Gastrocnemius medialis (tissue), 4 donors: ENCODE measurements around the gene USP2. TPM values are rescaled to one million over a fixed set of nuclear protein-coding genes. Genes with fewer than 3 reads are reported as not detected.

ENCODE experiments used
- ATAC-seq, 2 donors: fragments of 150-250 bp; one replicate each; pipeline ENCODE4 v1.9.1; 2016
- DNase-seq, 2 donors: peaks; one replicate each; pipeline ENCODE4 v3.0.0-alpha.2; 2019
- H3K27ac ChIP-seq, 4 donors: fragments of 200-600 bp; sonication (generic); 1 replicate in 1 of 4; 2 replicates in 3 of 4; pipeline ENCODE4 v1.5.1; 2016 to 2018; ENCODE audit warnings: mild to moderate bottlenecking in 2 of 4, moderate library complexity in 1 of 4
- H3K27me3 ChIP-seq, 3 donors: fragments of 200-600 bp; sonication (generic) in 2 of 3; 1 replicate in 1 of 3; 2 replicates in 2 of 3; pipeline versions ENCODE4 v1.5.1 to v1.6.0; 2016 to 2019; ENCODE audit warnings: mild to moderate bottlenecking in 1 of 3, moderate library complexity in 1 of 3
- H3K36me3 ChIP-seq, 2 donors: fragments of 200-600 bp; sonication (generic) in 1 of 2; one replicate each; pipeline ENCODE4 v1.5.1; 2017 to 2018
- H3K4me1 ChIP-seq, 2 donors: fragments of 200-600 bp; sonication (generic) in 1 of 2; one replicate each; pipeline ENCODE4 v1.5.1; 2016 to 2017; ENCODE audit warnings: mild to moderate bottlenecking in 2 of 2
- H3K4me3 ChIP-seq, 4 donors: fragments of 200-600 bp; sonication (generic) in 3 of 4; 1 replicate in 1 of 4; 2 replicates in 3 of 4; pipeline ENCODE4 v1.5.1; 2016 to 2019; ENCODE audit warnings: mild to moderate bottlenecking in 2 of 4
- H3K9me3 ChIP-seq, 3 donors: fragments of 200-600 bp; sonication (generic) in 2 of 3; 1 replicate in 1 of 3; 2 replicates in 2 of 3; pipeline ENCODE4 v1.5.1; 2016 to 2019
- CTCF ChIP-seq, 5 experiments: fragments of 450-650 bp in 3 of 5; fragments of 200-600 bp in 2 of 5; sonication (generic) in 2 of 5; IDR thresholded peaks in 4 of 5; conservative IDR thresholded peaks in 1 of 5; 1 replicate in 4 of 5; 2 replicates in 1 of 5; pipeline ENCODE4 v1.5.1; 2016 to 2019; ENCODE audit warnings: antibody characterized with exemption in 5 of 5, mild to moderate bottlenecking in 3 of 5, moderate library complexity in 3 of 5
- POLR2A ChIP-seq, 2 donors: fragments of 450-650 bp; IDR thresholded peaks; one replicate each; pipeline ENCODE4 v1.6.1; 2017; ENCODE audit warnings: antibody characterized with exemption in 2 of 2, mild to moderate bottlenecking in 2 of 2, moderate library complexity in 2 of 2
- in situ Hi-C, 4 donors: fragments of 200-750 bp; cut with MboI; loops; one replicate each; pipeline versions ENCODE4 v1.15.0 to v1.8.0; 2017; ENCODE audit warnings: low sequenced_read_pairs in 4 of 4
- intact Hi-C: fragments of 100-400 bp; cut with DNase I; formaldehyde crosslinking; loops from one replicate; pipeline ENCODE4 v1.15.1; 2023; ENCODE audit warnings: low total_unique reads
- total RNA-seq, 4 donors: library from RNA; depleted of rRNA; stranded (reverse); fragments of >200 nt; gene quantifications; one replicate each; pipeline versions ENCODE4 v1.1.0 to v1.2.3, GENCODE V29; 2016

USP2 gene
- total RNA-seq, 4 donors from 2014 or later, result 19.4 to 105 (median 46.0) TPM

- in situ Hi-C loops (no loop called here), intact Hi-C loops (no loop called here)
- Histone ChIP-seq H3K36me3 (no peaks in the 10 kb centered on the region), H3K4me3 (no peak overlapping the region), H3K9me3 (peaks cover 0 to 10% (median 0%) of the 10 kb centered on the region in 3 donors), H3K27ac (no peak overlapping the region), H3K27me3 (no peaks in the 10 kb centered on the region), H3K4me1 (no peaks in the 10 kb centered on the region)
- DNase-seq (no peak), ATAC-seq (no peak)
- no peak for TF ChIP-seq POLR2A (IDR thresholded peaks at IDR 0.05)
- no peak for TF ChIP-seq CTCF (IDR thresholded peaks at IDR 0.05 in 4 of 5, conservative IDR thresholded peaks at IDR 0.05 in 1 of 5)
Observed at GRCh38 chr11:119402470-119402869, 21.0 kb upstream of the USP2 start.

GRCh38 chr11:119400860-119401259, 19.4 kb upstream of the USP2 start:
- Histone ChIP-seq H3K9me3 (peaks cover 0 to 10% (median 0%) of the 10 kb centered on the region in 3 donors), H3K27me3 (no peaks in the 10 kb centered on the region), H3K4me3 (no peak overlapping the region), H3K36me3 (no peaks in the 10 kb centered on the region), H3K27ac (no peak overlapping the region), H3K4me1 (no peaks in the 10 kb centered on the region)
- intact Hi-C loops (no loop called here), in situ Hi-C loops (no loop called here)
- no peak for ATAC-seq
- TF ChIP-seq POLR2A (IDR thresholded peaks at IDR 0.05) (no peak), CTCF (IDR thresholded peaks at IDR 0.05 in 4 of 5, conservative IDR thresholded peaks at IDR 0.05 in 1 of 5) (no peak)
- no peak for DNase-seq

- intact Hi-C loops (no loop called here), in situ Hi-C loops (loop anchor here in 1 of 4 donors (10.0 kb wide), 1 partner anchor 77 kb away; no protein-coding TSS in a partner anchor)
- Histone ChIP-seq H3K27me3 (no peaks in the 10 kb centered on the region), H3K4me1 (no peaks in the 10 kb centered on the region), H3K36me3 (no peaks in the 10 kb centered on the region), H3K27ac (no peak overlapping the region), H3K9me3 (peaks cover 0 to 10% (median 0%) of the 10 kb centered on the region in 3 donors), H3K4me3 (no peak overlapping the region)
- DNase-seq (no peak), ATAC-seq (no peak)
- TF ChIP-seq POLR2A (IDR thresholded peaks at IDR 0.05) (no peak), CTCF (IDR thresholded peaks at IDR 0.05 in 4 of 5, conservative IDR thresholded peaks at IDR 0.05 in 1 of 5) (no peak)
Observed at GRCh38 chr11:119397740-119398139, 16.2 kb upstream of the USP2 start.

GRCh38 chr11:119396835-119397234, 15.3 kb upstream of the USP2 start:
- Histone ChIP-seq H3K4me3 (no peak overlapping the region), H3K9me3 (peaks cover 0 to 10% (median 0%) of the 10 kb centered on the region in 3 donors), H3K36me3 (no peaks in the 10 kb centered on the region), H3K27me3 (no peaks in the 10 kb centered on the region), H3K4me1 (no peaks in the 10 kb centered on the region), H3K27ac (no peak overlapping the region)
- no peak for TF ChIP-seq POLR2A (IDR thresholded peaks at IDR 0.05)
- no peak for TF ChIP-seq CTCF (IDR thresholded peaks at IDR 0.05 in 4 of 5, conservative IDR thresholded peaks at IDR 0.05 in 1 of 5)
- DNase-seq (no peak), ATAC-seq (no peak)
- intact Hi-C loops, result no loop called here
- in situ Hi-C loops, result loop anchor here in 1 of 4 donors (10.0 kb wide), 1 partner anchor 78 kb away; no protein-coding TSS in a partner anchor

- no peak overlapping the region for H3K27ac ChIP-seq
- no peak for DNase-seq
- no peaks in the 10 kb centered on the region for H3K9me3 ChIP-seq
- TF ChIP-seq POLR2A (IDR thresholded peaks at IDR 0.05), result no peak
- no peak for TF ChIP-seq CTCF (IDR thresholded peaks at IDR 0.05 in 4 of 5, conservative IDR thresholded peaks at IDR 0.05 in 1 of 5)
- no peaks in the 10 kb centered on the region for H3K4me1 ChIP-seq
- no peaks in the 10 kb centered on the region for H3K36me3 ChIP-seq
- H3K4me3 ChIP-seq, result no peak overlapping the region
- H3K27me3 ChIP-seq, result no peaks in the 10 kb centered on the region
- intact Hi-C loops (no loop called here), in situ Hi-C loops (loop anchor here in 1 of 4 donors (10.0 kb wide), 1 partner anchor 84 kb away; no protein-coding TSS in a partner anchor)
- ATAC-seq, result no peak
Observed at GRCh38 chr11:119391275-119391674, 9.8 kb upstream of the USP2 start.
